Stomach (tissue), 4 donors: ENCODE results near the gene EHD4.

Experiments
- POLR2A ChIP-seq, 4 donors: fragments of 450-650 bp; IDR thresholded peaks; one replicate each; pipeline ENCODE4 v1.6.1; 2016; ENCODE audit warnings: antibody characterized with exemption in 4 of 4, control low read depth in 2 of 4, mild to moderate bottlenecking in 1 of 4, moderate library complexity in 1 of 4
- POLR2AphosphoS5 ChIP-seq, 3 donors: sonication (generic); formaldehyde crosslinking; IDR thresholded peaks; one replicate each; pipeline ENCODE4 v1.6.1; 2016; ENCODE audit warnings: antibody characterized with exemption in 3 of 3

GRCh38 chr15:41955100-41955499 is 17.3 kb downstream of the EHD4 start:
- TF ChIP-seq POLR2A (IDR thresholded peaks at IDR 0.05) (no peak), POLR2AphosphoS5 (IDR thresholded peaks at IDR 0.05) (no peak)
